Neutrophil (primary cell): ENCODE measurements around the gene TAF7.

Source experiments
- H3K27ac ChIP-seq: fragments of 200-600 bp; sonication (generic); 2 replicates; pipeline ENCODE4 v1.5.1; 2016; ENCODE audit warnings: mild to moderate bottlenecking, moderate library complexity
- H3K27me3 ChIP-seq: fragments of 200-600 bp; sonication (generic); 2 replicates; pipeline ENCODE4 v1.6.0; 2016; ENCODE audit warnings: mild to moderate bottlenecking
- H3K36me3 ChIP-seq: fragments of 200-600 bp; sonication (generic); 2 replicates; pipeline ENCODE4 v1.5.1; 2017
- H3K4me1 ChIP-seq, 2 experiments: fragments of 200-600 bp in 1 of 2; sonication (generic) in 1 of 2; 1 replicate in 1 of 2; 2 replicates in 1 of 2; pipeline versions ENCODE4 v1.5.1 to v1.6.1; 2013 to 2016; ENCODE audit warnings: low read depth in 1 of 2, low read length in 1 of 2, mild to moderate bottlenecking in 1 of 2, moderate library complexity in 1 of 2; ENCODE audit not compliant: control insufficient read depth in 1 of 2, insufficient read depth in 1 of 2
- H3K4me3 ChIP-seq, 2 experiments: fragments of 200-600 bp in 1 of 2; sonication (generic) in 1 of 2; 1 replicate in 1 of 2; 2 replicates in 1 of 2; pipeline ENCODE4 v1.5.1; 2013 to 2016; ENCODE audit warnings: low read depth in 1 of 2, low read length in 1 of 2, mild to moderate bottlenecking in 1 of 2, moderate library complexity in 1 of 2
- H3K9me3 ChIP-seq: fragments of 200-600 bp; sonication (generic); 2 replicates; pipeline ENCODE4 v1.5.1; 2016
- TF ChIP-seq, protein P1 (sequence below): fragments of 200-600 bp; sonication (generic); IDR thresholded peaks from 2 replicates; pipeline ENCODE4 v1.5.1; 2016; ENCODE audit warnings: antibody characterized with exemption

Gene TAF7

DNA sequence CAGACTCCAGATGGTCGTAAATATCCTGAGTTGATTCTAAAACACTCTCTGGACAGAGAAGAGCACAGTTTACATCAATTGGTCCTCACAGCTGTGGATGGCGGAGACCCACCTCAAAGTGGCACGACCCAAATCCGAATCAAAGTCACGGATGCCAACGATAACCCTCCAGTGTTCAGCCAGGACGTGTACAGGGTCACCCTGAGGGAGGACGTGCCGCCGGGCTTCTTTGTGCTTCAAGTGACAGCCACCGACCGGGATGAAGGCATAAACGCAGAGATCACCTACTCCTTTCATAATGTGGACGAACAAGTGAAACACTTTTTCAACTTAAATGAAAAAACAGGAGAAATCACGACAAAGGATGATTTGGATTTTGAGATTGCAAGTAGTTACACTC is 40.1 kb upstream of the TAF7 start:
- Histone ChIP-seq H3K27ac (no peak overlapping the region), H3K9me3 (peaks cover 41% of the 10 kb centered on the region), H3K4me1 (no peaks in the 10 kb centered on the region), H3K4me3 (no peak overlapping the region), H3K36me3 (no peaks in the 10 kb centered on the region), H3K27me3 (peaks cover 100% of the 10 kb centered on the region)
- TF ChIP-seq, protein P1, sequence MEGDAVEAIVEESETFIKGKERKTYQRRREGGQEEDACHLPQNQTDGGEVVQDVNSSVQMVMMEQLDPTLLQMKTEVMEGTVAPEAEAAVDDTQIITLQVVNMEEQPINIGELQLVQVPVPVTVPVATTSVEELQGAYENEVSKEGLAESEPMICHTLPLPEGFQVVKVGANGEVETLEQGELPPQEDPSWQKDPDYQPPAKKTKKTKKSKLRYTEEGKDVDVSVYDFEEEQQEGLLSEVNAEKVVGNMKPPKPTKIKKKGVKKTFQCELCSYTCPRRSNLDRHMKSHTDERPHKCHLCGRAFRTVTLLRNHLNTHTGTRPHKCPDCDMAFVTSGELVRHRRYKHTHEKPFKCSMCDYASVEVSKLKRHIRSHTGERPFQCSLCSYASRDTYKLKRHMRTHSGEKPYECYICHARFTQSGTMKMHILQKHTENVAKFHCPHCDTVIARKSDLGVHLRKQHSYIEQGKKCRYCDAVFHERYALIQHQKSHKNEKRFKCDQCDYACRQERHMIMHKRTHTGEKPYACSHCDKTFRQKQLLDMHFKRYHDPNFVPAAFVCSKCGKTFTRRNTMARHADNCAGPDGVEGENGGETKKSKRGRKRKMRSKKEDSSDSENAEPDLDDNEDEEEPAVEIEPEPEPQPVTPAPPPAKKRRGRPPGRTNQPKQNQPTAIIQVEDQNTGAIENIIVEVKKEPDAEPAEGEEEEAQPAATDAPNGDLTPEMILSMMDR, result no peak

DNA sequence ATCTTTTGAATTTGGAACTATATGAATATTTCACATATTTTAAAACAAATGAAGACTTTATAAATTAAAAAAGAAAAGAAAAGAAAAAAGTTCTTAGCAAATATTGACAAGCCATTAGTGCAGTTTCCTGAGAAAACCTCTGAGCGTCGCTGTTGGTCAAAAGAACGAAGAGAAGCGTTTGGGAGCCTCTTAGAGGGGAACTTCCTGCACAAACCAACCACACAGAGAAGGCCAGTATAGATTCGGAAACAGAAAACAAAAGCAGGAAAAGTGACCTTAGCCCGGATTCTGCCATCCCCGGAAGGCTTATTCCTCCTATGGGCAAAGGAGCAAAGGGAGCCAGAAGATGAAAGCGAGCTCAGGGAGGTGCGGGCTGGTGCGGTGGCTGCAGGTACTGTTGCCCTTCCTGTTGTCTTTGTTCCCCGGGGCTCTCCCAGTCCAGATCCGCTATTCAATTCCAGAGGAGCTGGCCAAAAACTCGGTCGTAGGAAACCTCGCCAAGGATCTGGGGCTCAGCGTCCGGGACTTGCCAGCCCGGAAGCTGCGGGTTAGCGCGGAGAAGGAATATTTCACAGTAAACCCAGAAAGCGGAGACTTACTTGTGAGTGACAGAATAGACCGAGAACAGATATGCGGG is 39.3 kb upstream of the TAF7 start, which contains the start of gene PCDHGB2:
Gene PCDHGB2 (plus strand): TSS at position 205 of the 637 bp plus-strand sequence. CDS start 142 bp downstream, at position 347.
- Histone ChIP-seq H3K4me1 (no peaks in the 10 kb centered on the region), H3K27ac (no peak within 1 kb of the TSS), H3K9me3 (peaks cover 33% of the 10 kb centered on the region), H3K27me3 (peaks cover 100% of the 10 kb centered on the region), H3K4me3 (no peak within 1 kb of the TSS), H3K36me3 (no peaks in the 10 kb centered on the region)
- TF ChIP-seq, protein P1, result no peak

DNA sequence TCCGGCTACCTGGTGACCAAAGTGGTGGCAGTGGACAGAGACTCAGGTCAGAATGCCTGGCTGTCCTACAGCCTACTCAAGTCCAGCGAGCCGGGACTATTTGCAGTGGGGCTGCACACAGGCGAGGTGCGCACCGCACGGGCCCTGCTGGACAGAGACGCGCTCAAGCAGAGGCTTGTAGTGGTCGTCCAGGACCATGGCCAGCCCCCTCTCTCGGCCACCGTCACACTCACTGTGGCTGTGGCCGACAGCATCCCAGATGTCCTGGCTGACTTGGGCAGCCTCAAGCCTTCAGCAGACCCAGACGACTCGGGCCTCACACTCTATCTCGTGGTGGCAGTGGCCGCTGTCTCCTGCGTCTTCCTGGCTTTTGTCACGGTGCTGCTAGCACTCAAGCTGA is 36.4 kb upstream of the TAF7 start:
- H3K4me1 ChIP-seq, result no peaks in the 10 kb centered on the region
- H3K27me3 ChIP-seq, result peaks cover 100% of the 10 kb centered on the region
- H3K4me3 ChIP-seq, result no peak overlapping the region
- H3K36me3 ChIP-seq, result no peaks in the 10 kb centered on the region
- TF ChIP-seq, protein P1, result no peak
- H3K27ac ChIP-seq, result no peak overlapping the region
- H3K9me3 ChIP-seq, result peaks cover 25% of the 10 kb centered on the region

DNA sequence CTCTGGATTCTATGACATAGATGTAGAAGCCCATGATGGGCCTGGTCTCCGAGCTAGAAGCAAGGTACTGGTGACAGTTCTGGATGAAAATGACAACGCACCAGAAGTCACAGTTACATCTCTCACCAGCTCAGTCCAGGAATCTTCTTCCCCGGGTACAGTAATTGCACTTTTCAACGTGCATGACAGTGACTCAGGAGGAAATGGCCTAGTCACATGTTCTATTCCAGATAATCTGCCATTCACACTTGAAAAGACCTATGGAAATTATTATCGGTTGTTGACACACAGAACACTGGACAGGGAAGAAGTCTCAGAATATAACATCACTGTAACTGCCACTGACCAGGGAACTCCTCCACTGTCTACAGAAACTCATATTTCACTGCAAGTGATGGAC is 35.5 kb upstream of the TAF7 start:
- TF ChIP-seq, protein P1, result no peak
- H3K4me1 ChIP-seq, result no peaks in the 10 kb centered on the region
- H3K4me3 ChIP-seq, result no peak overlapping the region
- peaks cover 100% of the 10 kb centered on the region for H3K27me3 ChIP-seq
- H3K9me3 ChIP-seq, result peaks cover 26% of the 10 kb centered on the region
- H3K36me3 ChIP-seq, result no peaks in the 10 kb centered on the region
- H3K27ac ChIP-seq, result no peak overlapping the region

DNA sequence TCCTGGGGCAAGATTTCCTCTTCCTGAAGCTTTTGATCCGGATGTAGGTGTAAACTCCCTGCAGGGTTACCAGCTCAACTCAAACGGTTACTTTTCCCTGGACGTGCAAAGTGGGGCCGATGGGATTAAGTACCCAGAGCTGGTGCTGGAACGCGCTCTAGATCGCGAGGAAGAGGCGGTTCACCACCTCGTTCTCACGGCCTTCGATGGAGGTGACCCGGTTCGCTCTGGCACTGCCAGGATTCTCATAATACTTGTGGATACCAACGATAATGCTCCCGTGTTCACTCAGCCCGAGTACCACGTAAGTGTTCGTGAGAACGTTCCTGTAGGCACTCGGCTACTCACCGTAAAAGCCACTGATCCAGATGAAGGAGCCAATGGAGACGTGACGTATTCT is 35.1 kb upstream of the TAF7 start:
- H3K4me3 ChIP-seq, result no peak overlapping the region
- no peaks in the 10 kb centered on the region for H3K36me3 ChIP-seq
- TF ChIP-seq, protein P1, result no peak
- no peak overlapping the region for H3K27ac ChIP-seq
- H3K9me3 ChIP-seq, result peaks cover 23% of the 10 kb centered on the region
- peaks cover 100% of the 10 kb centered on the region for H3K27me3 ChIP-seq
- no peaks in the 10 kb centered on the region for H3K4me1 ChIP-seq
